Peyer's patch (tissue), 4 donors: Measurements from ENCODE around the gene BPIFB4.

Source experiments
- POLR2A ChIP-seq, 2 donors: fragments of 450-650 bp; IDR thresholded peaks; one replicate each; pipeline ENCODE4 v1.5.1; 2017; ENCODE audit warnings: antibody characterized with exemption in 2 of 2, mild to moderate bottlenecking in 2 of 2, moderate library complexity in 2 of 2
- TF ChIP-seq, protein P1 (sequence below), 6 experiments: fragments of 450-650 bp in 4 of 6; fragments of 200-600 bp in 2 of 6; sonication (generic) in 1 of 6; IDR thresholded peaks; one replicate each; pipeline ENCODE4 v1.5.1; 2017 to 2019; ENCODE audit warnings: antibody characterized with exemption in 6 of 6, mild to moderate bottlenecking in 3 of 6, moderate library complexity in 1 of 6

DNA sequence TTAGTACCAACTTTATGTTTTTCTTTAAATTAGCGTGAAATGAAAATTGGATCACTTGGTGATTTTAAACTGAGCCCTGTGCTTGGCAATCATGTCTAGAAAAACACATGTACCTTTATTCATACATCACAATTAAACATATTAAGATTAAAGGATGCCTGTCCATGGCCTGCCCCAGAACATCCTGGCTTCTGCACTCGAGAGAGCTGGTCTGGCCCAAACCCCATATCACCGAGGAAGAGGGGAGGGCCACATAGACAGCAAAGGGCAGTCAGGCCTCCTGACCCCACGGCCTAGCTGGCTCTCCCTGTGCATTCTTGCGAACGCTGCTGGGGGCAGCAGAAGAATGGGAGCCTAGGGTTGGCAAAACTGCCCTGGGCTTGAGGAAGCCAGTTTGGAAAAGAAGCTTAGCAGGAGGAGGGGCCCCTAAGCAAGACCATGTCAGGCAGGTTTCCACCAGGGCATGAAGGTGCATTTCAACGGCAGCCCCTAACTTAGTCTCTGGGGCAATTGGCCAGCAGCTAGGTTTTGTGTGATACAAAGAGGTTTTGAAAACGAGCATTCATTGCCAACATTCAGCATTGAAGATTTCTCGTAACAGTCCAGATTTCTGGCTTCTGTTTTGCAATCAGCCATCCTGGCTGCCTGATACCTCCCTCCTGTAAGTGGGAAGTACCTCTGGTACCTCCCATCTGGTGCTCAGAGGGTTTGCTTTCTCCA is 17.2 kb upstream of the BPIFB4 start:
- TF ChIP-seq, protein P1, sequence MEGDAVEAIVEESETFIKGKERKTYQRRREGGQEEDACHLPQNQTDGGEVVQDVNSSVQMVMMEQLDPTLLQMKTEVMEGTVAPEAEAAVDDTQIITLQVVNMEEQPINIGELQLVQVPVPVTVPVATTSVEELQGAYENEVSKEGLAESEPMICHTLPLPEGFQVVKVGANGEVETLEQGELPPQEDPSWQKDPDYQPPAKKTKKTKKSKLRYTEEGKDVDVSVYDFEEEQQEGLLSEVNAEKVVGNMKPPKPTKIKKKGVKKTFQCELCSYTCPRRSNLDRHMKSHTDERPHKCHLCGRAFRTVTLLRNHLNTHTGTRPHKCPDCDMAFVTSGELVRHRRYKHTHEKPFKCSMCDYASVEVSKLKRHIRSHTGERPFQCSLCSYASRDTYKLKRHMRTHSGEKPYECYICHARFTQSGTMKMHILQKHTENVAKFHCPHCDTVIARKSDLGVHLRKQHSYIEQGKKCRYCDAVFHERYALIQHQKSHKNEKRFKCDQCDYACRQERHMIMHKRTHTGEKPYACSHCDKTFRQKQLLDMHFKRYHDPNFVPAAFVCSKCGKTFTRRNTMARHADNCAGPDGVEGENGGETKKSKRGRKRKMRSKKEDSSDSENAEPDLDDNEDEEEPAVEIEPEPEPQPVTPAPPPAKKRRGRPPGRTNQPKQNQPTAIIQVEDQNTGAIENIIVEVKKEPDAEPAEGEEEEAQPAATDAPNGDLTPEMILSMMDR (IDR thresholded peaks at IDR 0.05): no peak
- TF ChIP-seq POLR2A (IDR thresholded peaks at IDR 0.05): no peak
